ENCODE results near the gene WDR62.
"Not testable (repeated sequence)": the region's sequence is repeated elsewhere in the genome, so short reads cannot be mapped to it uniquely, and the experiment has no call there.

The WDR62 gene

GRCh38 chr19:36026091-36026876, 28.4 kb upstream of the WDR62 start:
- peaks cover 12% of the 10 kb centered on the region for H3K36me3 Mint-ChIP-seq (ENCODE audit: low read depth)
- H3K27me3 Mint-ChIP-seq = no peaks in the 10 kb centered on the region

DNA sequence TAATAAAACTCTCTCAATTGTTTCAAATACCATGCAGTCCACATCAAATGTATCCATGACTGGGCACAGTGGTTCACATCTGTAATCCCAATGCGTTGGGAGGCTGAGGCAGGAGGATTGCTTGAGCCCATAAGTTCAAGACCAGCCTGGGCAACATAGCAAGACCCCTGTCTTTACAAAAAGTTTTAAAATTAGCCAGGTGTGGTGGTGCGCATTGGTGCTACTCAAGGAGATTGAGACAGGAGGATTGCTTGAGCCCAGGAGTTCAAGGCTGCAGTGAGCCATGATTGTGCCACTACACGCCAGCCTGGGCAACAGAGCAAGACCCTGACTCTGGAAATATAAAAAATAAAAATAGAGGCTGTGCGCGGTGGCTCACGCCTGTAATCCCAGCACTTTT, 27.0 kb upstream of the WDR62 start:
- H3K4me1 Mint-ChIP-seq (ENCODE audit: low read depth) = peaks cover 5% of the 10 kb centered on the region
- intact Hi-C loops (cut with micrococcal nuclease) = no loop called here
- H3K4me3 Mint-ChIP-seq = no peak overlapping the region
- H3K36me3 Mint-ChIP-seq (ENCODE audit: low read depth) = peaks cover 12% of the 10 kb centered on the region
- H3K27ac Mint-ChIP-seq = no peak overlapping the region
- no peaks in the 10 kb centered on the region for H3K9me3 Mint-ChIP-seq
- H3K27me3 Mint-ChIP-seq = peaks cover 10% of the 10 kb centered on the region

More at GRCh38 chr19:36026091-36026876, 28.4 kb upstream of the WDR62 start:
- Mint-ChIP-seq H3K4me1 (ENCODE audit: low read depth) (no peaks in the 10 kb centered on the region), H3K4me3 (no peak overlapping the region), H3K27ac (no peak overlapping the region), H3K9me3 (no peaks in the 10 kb centered on the region)
- intact Hi-C loops (cut with micrococcal nuclease) = no loop called here

- Mint-ChIP-seq H3K4me1 (ENCODE audit: low read depth) (peaks cover 7% of the 10 kb centered on the region), H3K27ac (no peak overlapping the region), H3K9me3 (no peaks in the 10 kb centered on the region), H3K4me3 (no peak overlapping the region), H3K27me3 (peaks cover 14% of the 10 kb centered on the region), H3K36me3 (ENCODE audit: low read depth) (peaks cover 6% of the 10 kb centered on the region)
- intact Hi-C loops (cut with micrococcal nuclease) = no loop called here
These were observed 26.2 kb upstream of the WDR62 start for GRCh38 chr19:36028313-36029041.

- H3K27me3 Mint-ChIP-seq = peaks cover 18% of the 10 kb centered on the region
- H3K4me1 Mint-ChIP-seq (ENCODE audit: low read depth) = peaks cover 11% of the 10 kb centered on the region
- no peaks in the 10 kb centered on the region for H3K9me3 Mint-ChIP-seq
- H3K4me3 Mint-ChIP-seq = no peak overlapping the region
- intact Hi-C loops (cut with micrococcal nuclease) = no loop called here
- peaks cover 20% of the 10 kb centered on the region for H3K36me3 Mint-ChIP-seq (ENCODE audit: low read depth)
- no peak overlapping the region for H3K27ac Mint-ChIP-seq
These were observed 24.2 kb upstream of the WDR62 start for GRCh38 chr19:36030264-36031148.

- peaks cover 26% of the 10 kb centered on the region for H3K36me3 Mint-ChIP-seq (ENCODE audit: low read depth)
- H3K27me3 Mint-ChIP-seq = peaks cover 18% of the 10 kb centered on the region
- H3K9me3 Mint-ChIP-seq = no peaks in the 10 kb centered on the region
- H3K4me3 Mint-ChIP-seq = no peak overlapping the region
- intact Hi-C loops (cut with micrococcal nuclease) = no loop called here
- H3K27ac Mint-ChIP-seq = no peak overlapping the region
- H3K4me1 Mint-ChIP-seq (ENCODE audit: low read depth) = peaks cover 16% of the 10 kb centered on the region
These were observed 23.4 kb upstream of the WDR62 start for GRCh38 chr19:36031308-36031707.

GRCh38 chr19:36032251-36033104, 22.2 kb upstream of the WDR62 start, which contains the start of gene CLIP3:
Gene CLIP3 (minus strand): TSS chr19:36032873. CDS start chr19:36032357, 516 bp downstream.
- intact Hi-C loops (cut with micrococcal nuclease) = no loop called here

GRCh38 chr19:36040495-36040894, 14.2 kb upstream of the WDR62 start:
- Mint-ChIP-seq H3K36me3 (ENCODE audit: low read depth) (peaks cover 50% of the 10 kb centered on the region), H3K27ac (no peak overlapping the region), H3K4me1 (ENCODE audit: low read depth) (peaks cover 26% of the 10 kb centered on the region), H3K4me3 (no peak overlapping the region), H3K9me3 (no peaks in the 10 kb centered on the region), H3K27me3 (no peaks in the 10 kb centered on the region)
- intact Hi-C loops (cut with micrococcal nuclease) = no loop called here

More at GRCh38 chr19:36032251-36033104, 22.2 kb upstream of the WDR62 start, which contains the start of gene CLIP3:
- Mint-ChIP-seq H3K27ac (no peak within 1 kb of the TSS), H3K36me3 (ENCODE audit: low read depth) (peaks cover 35% of the 10 kb centered on the region), H3K27me3 (peaks cover 18% of the 10 kb centered on the region), H3K4me1 (ENCODE audit: low read depth) (peaks cover 25% of the 10 kb centered on the region), H3K4me3 (no peak within 1 kb of the TSS), H3K9me3 (no peaks in the 10 kb centered on the region)

DNA sequence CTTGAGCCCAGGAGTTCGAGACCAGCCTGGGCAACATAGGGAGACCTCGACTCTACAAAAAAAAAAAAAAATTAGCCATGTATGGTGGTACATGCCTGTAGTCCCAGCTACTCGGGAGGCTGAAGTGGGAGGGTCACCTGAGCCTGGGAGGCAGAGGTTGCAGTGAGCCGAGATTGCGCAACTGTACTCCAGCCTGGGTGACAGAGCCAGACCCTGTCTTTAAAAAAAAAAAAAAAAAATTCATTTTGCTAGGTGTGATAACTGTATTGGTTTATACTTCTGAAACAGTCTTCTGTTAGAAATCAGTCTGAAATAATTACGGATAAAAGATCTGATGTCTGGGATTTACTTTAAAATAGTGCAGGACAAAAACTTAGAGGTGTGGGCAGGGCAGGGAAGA, 13.6 kb upstream of the WDR62 start:
- H3K9me3 Mint-ChIP-seq; intact Hi-C loops (cut with micrococcal nuclease): not testable (repeated sequence)
- H3K36me3 Mint-ChIP-seq (ENCODE audit: low read depth) = peaks cover 47% of the 10 kb centered on the region

GRCh38 chr19:36041831-36042230, 12.9 kb upstream of the WDR62 start:
- Mint-ChIP-seq H3K27me3 (no peaks in the 10 kb centered on the region), H3K9me3 (no peaks in the 10 kb centered on the region), H3K36me3 (ENCODE audit: low read depth) (peaks cover 45% of the 10 kb centered on the region), H3K4me3 (no peak overlapping the region), H3K4me1 (ENCODE audit: low read depth) (peaks cover 18% of the 10 kb centered on the region), H3K27ac (no peak overlapping the region)
- intact Hi-C loops (cut with micrococcal nuclease) = no loop called here

More for the DNA sequence above, 13.6 kb upstream of the WDR62 start:
- H3K4me3 Mint-ChIP-seq, H3K27me3 Mint-ChIP-seq, H3K27ac Mint-ChIP-seq: not testable (repeated sequence)
- peaks cover 21% of the 10 kb centered on the region for H3K4me1 Mint-ChIP-seq (ENCODE audit: low read depth)

GRCh38 chr19:36043952-36044351, 10.7 kb upstream of the WDR62 start:
- intact Hi-C loops (cut with micrococcal nuclease) = no loop called here
- Mint-ChIP-seq H3K27ac (no peak overlapping the region), H3K27me3 (no peaks in the 10 kb centered on the region), H3K4me3 (no peak overlapping the region), H3K36me3 (ENCODE audit: low read depth) (peaks cover 28% of the 10 kb centered on the region), H3K9me3 (no peaks in the 10 kb centered on the region), H3K4me1 (ENCODE audit: low read depth) (peaks cover 13% of the 10 kb centered on the region)

DNA sequence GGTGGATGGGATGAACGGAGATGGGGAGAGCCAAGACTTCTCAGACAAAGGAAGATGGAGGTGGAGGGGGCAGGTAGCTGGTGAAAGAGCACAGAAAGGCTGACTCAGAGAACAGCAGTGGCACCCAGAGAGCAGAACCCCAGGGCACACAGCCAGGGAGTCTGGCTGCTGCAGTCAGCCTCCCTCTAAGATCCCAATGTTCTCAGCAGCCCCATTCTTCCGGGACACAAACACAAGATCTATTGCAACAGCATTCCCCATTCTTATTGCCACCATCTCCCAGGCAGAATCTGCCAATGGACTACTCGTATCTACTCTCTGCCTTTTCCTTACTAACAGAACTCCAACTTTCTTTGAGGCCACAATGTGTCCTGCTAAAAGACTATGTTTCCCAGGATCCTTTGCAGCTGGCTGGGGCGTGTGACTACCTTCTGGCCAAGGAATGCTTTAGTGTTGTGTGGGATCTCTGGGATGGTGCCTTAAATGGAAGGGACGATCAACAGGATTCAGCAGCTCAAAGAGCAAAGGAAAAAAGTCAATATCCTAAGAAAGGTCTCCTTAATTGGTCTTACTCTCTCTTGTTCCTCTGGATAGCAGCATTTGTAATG, 8.2 kb upstream of the WDR62 start:
- Mint-ChIP-seq H3K4me3 (no peak overlapping the region), H3K4me1 (ENCODE audit: low read depth) (peaks cover 21% of the 10 kb centered on the region), H3K36me3 (ENCODE audit: low read depth) (peaks cover 18% of the 10 kb centered on the region), H3K9me3 (no peaks in the 10 kb centered on the region), H3K27me3 (no peaks in the 10 kb centered on the region), H3K27ac (no peak overlapping the region)
- intact Hi-C loops (cut with micrococcal nuclease) = no loop called here

DNA sequence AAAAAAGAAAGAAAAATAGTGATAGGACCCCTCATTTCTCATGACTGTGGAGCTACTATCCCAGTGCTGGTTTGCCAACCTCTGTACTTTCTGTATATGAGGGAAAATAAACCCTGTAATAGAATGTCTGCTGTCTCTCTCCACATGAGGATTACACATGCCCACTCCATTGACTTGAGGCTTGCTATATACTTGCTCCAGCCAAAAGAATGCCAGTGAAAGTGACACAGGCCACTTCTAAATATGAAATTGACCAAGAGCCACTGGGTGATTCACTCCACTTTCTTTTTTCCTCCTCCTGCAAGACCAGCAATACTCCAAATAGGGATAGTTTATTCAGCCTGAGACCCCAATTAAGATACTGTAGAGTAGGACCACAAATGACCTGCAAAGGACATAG, 6.9 kb upstream of the WDR62 start:
- H3K27me3 Mint-ChIP-seq = no peaks in the 10 kb centered on the region
- H3K36me3 Mint-ChIP-seq (ENCODE audit: low read depth) = peaks cover 18% of the 10 kb centered on the region
- H3K4me3 Mint-ChIP-seq = no peak overlapping the region
- intact Hi-C loops (cut with micrococcal nuclease) = no loop called here
- no peak overlapping the region for H3K27ac Mint-ChIP-seq
- H3K4me1 Mint-ChIP-seq (ENCODE audit: low read depth) = peaks cover 14% of the 10 kb centered on the region
- H3K9me3 Mint-ChIP-seq = no peaks in the 10 kb centered on the region
